GM11168 (cell line): Measurements from ENCODE around the gene BMP2K.

ENCODE experiments used
- in situ Hi-C: fragments of 300-500 bp; cut with MboI; formaldehyde crosslinking; loops from one replicate; pipeline ENCODE4 v1.12.0; 2022; ENCODE audit warnings: low sequenced_read_pairs; ENCODE audit not compliant: unreplicated experiment

The BMP2K gene

GRCh38 chr4:78960926-78961325 lies 184.8 kb downstream of the BMP2K start:
- in situ Hi-C loops, result no loop called here
